GM21786 (cell line): Measurements from ENCODE around the gene FOXD2.
A peak's percentile ranks its signal among the peaks of the same experiment; 100 is the strongest.

Experiments used
- ATAC-seq: cut with Tn5 transposase; IDR thresholded peaks from one replicate; pipeline ENCODE4 v1.9.1; 2021; ENCODE audit not compliant: unreplicated experiment

The FOXD2 gene

GRCh38 chr1:47416319-47417169 lies 21.3 kb upstream of the FOXD2 start:
- ATAC-seq, result no peak

GRCh38 chr1:47417170-47418044 lies 20.4 kb upstream of the FOXD2 start:
- no peak for ATAC-seq

GRCh38 chr1:47418122-47418521 lies 19.7 kb upstream of the FOXD2 start:
- ATAC-seq, result no peak

- ATAC-seq, result no peak
These were observed 19.0 kb upstream of the FOXD2 start for GRCh38 chr1:47418681-47419325.

DNA sequence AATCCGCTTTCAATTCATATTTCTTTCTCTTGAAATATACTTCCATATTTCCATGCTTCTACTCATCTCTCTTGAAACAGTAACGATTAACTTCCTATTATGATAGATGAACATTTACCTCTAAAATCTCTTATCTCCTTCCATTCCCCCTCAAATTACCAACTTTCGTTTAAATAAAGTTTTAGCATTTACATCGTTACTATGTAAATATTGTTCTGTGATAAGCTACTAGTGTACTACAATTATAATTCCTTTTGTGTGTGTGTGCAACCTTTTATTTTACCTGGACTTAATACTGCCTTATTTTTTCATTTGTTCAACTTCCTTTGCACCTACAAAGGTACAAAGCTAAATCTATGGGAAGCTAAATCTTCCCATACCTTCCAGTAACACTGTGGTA lies 17.3 kb upstream of the FOXD2 start:
- ATAC-seq, result no peak

DNA sequence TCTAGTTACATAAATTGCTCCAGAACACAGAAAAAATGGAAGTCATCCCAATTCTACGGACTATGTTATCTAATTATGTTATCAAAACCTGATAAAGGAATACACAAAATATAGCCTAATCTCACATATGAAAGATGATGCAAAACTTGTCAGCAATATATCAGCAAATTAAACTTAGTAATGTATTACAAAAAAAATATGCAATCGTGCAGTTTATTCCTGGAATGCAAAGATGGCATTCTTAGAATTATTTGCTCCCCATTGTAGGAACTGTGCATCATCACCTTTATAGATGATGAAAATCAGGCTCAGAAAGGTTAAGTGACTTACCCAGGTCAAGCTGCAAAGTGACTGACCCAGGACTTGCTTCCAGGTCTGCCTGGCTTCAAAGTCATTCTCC lies 14.0 kb upstream of the FOXD2 start:
- no peak for ATAC-seq

DNA sequence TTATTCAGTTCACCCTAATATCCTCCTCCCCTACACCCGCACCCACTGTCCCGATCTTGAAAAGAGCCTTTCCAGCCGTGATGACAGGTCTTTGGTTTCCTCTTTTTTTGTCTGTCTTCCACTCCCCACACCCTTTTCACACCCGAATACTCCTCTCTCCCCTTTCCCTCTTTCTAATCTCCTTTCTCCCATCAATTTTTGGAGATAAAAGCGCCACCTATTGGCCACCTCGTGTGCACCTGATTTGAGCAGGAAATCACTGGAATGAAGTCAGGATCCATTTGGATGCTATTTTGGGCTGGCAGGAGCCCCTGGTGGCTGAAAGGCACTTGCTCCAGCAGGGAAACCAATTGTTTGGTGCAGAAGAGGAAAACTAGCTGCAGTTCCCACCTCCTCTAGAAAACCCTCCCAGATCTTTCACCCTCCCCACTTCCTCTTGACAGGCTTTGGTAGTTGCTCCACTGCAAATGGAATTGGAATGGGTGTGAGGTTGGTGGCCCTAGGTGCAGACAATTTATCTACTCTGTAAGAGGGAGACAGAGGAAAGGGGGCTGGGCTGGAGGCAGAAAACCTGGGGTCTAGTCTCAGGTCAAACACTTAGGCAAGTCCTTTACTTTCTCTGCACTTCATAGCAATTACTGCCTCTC lies 13.4 kb upstream of the FOXD2 start:
- ATAC-seq, result no peak

DNA sequence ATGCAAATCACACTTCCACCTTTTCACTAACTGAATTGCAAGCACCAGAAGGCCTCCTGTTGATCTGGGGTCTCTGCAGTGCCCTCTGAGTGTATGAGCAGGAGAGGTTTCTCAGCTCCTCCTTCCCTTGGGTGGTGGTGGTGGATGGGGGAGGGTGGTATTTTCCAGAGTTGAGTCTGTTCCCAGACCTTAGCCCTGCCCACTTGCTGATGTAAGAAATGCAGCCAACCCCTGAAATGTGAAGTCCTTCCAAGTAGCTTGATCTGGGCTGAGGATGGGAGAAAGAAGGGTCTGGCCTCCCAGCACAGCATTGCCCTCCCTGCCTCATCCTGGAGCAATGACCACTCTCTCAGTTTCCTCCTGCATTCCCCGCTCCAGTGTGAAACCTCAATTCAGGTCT lies 6.3 kb upstream of the FOXD2 start:
- no peak for ATAC-seq

DNA sequence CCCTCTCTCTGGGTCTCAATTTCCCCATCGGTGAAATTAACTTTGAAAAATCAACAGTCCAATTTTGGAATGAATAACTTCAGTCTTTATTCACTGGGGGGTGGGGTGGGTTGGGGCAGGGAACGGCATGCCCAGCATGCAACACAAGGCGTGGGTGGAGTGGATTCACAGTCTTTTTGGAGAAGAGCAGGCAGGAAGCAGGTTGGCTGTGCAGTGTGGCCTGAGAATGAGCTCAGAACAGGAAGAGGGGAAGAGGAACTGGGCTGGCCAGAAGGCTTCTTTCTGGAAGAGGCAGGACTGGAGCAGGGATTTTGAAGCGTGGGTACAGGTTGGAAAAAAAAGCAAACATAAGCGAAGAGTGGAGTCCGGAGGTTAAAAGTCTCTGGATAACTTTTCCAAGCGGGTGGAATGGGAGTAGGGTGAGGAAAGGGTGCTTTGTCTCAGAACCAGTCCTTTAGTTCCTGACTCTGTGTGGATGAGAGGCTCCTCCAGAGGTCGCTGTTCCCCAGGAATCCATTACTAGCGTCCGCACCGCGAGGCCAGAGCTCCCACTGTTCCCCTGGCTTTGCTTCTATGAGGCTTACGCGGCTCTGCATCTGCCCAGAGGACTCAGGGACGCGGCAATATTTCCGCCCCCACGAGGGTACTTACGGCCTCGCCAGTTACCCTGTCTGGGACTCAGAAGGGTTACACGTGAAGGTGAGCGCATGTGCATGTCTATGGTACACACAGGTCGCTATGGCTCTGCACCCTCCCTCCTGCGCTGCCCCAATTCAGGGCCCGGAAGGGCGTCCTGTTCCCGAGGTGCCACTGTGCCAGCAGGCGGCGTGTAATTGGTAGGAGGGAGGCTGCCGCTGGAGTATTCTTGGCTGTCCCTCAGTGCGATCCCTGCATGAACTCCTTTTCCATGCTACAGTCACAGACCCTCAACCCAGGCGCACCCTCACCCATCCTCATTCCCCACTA lies 5.5 kb upstream of the FOXD2 start:
- ATAC-seq, result peak; percentile 40

- ATAC-seq, result no peak
These were observed 4.8 kb upstream of the FOXD2 start for GRCh38 chr1:47433037-47433421.

DNA sequence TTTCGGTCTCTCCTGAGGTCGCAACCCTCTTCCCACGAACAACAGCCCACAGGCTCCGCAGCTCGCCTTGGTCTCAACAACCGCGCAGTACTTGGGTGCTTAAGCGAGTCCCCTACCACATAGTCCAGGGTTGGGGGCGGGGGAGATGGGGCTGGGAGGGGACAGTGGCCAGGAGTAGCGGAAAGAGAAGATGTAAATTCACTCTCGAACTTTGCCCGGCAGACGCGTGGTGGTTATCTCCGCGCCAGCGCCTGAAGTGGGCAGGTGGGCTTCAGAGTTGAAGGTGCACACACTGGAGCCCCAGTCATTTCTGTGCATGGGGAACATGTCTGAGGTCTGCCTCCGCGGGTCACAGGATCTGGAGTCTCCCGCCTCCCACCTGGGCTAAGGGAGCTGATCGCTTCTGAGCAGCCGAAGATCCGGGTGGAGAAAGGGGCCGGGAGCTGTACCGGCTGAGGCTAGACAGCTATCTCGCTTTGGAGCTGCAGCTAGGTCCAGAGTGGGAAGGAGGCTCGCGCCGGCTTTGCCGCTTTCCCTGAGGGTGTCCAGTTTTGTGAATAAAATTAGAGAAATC lies 4.3 kb upstream of the FOXD2 start:
- no peak for ATAC-seq

DNA sequence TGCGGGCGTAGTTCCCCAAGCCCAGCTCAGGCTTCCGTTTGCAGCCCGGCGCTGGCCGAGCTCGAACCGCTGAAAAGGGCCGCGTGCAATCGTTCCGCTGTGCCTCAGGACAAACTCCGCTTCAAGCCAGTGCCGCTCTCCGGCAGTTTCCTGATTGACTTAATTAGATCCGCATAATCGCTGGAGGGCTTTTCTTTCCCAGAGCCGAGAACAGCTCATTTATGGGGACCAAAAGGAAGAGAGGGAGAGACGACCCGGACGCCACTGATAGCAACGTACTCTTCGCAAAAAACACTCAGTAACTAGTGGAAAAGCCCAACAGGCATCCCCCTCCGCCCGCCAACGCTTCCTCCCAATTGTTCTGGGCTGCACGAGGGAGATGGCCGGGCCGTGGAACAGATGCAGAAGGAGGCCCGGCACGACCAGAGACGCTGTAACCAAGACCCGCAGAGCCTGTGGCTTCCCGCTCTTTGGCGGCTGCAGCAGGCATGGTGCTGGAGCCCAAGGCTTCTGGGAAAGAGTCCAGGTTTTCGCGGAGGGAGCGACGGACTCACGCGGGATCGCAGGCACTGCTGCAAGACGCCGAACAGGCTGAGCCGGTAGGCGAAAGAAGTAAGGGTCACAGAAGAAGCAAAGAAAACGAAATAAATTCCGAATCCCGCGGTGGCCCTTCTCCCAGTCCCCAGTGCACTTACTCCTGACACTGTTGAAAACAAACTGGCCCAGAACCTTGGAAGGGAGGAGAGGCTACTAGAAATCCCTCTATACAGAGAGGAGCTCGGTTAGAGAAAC lies 3.6 kb upstream of the FOXD2 start:
- ATAC-seq, result no peak

- no peak for ATAC-seq
These were observed 2.1 kb upstream of the FOXD2 start for GRCh38 chr1:47435506-47436303.

DNA sequence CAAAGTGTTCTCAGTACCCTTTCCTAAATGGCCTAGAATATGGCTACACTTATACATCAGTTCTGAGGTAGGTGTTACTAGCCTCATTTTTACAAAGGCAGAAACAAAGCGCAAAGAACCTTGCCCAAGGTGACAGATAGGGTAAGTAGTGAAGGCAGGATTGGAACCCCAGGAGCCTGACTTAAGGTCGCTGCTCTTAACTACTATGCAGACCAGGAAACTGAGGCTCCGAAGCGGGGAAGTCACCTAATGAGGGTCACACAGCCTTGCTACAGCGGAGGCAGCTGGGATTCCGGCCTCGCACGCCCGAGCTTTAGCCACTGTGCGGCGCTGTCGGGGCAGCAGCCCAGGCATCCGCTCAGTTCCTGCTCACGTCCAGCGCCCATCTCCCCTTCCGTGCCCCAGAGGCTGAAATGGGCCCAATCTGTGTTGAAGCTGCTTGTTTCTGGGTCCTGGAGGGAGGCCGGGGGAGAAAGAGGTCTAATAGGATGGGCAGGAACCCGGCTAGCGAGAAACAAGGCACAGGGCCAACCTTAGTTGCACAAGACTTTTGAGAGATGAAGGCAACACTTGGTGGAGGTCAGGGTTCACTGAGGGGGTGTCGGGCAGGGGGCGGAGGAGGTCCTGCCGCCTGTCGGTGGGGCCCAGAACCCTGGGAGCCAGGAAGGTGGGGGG lies 1.4 kb upstream of the FOXD2 start:
- peak; percentile 35 for ATAC-seq

DNA sequence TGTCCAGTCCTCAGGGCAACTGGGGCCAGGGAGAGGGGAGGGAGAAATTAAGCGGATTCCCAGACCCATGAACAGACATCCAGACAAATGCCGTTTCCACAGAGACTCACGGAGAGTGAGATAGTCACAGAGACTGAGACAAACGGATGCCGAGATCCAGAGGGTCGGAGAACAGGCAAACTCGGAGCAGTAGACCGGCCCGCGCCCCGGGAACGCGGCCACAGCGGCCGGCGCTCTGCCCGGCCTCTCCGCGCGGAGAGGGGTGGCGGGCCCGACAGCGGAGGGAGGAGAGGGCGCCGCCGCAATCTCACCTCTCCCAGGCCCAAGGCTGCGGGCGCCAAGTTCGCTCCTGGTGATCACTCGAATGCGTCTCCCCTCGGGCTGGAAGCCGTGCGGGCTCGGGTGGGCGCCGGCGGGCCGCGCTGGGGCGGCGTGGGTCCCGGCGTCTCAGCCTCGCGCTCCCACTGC lies 831 bp upstream of the FOXD2 start:
- ATAC-seq, result peak; percentile 7

DNA sequence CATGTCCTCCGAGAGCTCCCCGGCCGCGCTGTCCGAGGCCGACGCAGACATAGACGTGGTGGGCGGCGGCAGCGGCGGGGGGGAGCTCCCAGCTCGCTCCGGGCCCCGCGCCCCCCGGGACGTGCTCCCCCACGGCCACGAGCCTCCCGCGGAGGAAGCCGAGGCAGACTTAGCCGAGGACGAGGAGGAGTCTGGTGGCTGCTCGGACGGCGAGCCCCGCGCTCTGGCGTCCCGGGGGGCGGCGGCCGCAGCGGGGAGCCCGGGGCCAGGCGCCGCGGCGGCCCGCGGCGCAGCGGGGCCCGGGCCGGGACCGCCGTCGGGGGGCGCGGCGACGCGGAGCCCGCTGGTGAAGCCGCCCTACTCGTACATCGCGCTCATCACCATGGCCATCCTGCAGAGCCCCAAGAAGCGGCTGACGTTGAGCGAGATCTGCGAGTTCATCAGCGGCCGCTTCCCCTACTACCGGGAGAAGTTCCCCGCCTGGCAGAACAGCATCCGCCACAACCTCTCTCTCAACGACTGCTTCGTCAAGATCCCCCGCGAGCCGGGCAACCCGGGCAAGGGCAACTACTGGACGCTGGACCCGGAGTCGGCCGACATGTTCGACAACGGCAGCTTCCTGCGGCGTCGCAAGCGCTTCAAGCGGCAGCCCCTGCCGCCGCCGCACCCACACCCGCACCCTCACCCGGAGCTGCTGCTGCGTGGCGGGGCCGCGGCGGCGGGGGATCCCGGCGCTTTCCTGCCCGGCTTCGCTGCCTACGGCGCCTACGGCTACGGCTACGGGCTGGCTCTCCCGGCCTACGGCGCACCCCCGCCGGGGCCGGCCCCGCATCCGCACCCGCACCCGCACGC lies 547 bp downstream of the FOXD2 start:
- ATAC-seq, result no peak
